Osteoblast (primary cell): ENCODE results near the gene LRP5. TPM values are rescaled to one million over a fixed set of nuclear protein-coding genes. Genes with fewer than 3 reads are reported as not detected.

Experiments
- DNase-seq: peaks from one replicate; pipeline ENCODE4 v3.0.0; 2011; ENCODE audit warnings: low spot score, mixed read lengths; ENCODE audit not compliant: insufficient read length; ENCODE audit errors: missing footprints
- H2AFZ ChIP-seq: 2 replicates; pipeline ENCODE4 v1.6.0; 2011; ENCODE audit warnings: mild to moderate bottlenecking, low read length
- H3K27ac ChIP-seq: 2 replicates; pipeline ENCODE4 v1.5.1; 2011; ENCODE audit warnings: mild to moderate bottlenecking, low read depth, low read length, moderate library complexity
- H3K27me3 ChIP-seq: 2 replicates; pipeline ENCODE4 v1.6.0; 2012; ENCODE audit warnings: mild to moderate bottlenecking, control low read depth, inconsistent platforms, low read length, moderate library complexity; ENCODE audit not compliant: insufficient read depth
- H3K36me3 ChIP-seq: 2 replicates; pipeline ENCODE4 v1.5.1; 2011; ENCODE audit warnings: mild to moderate bottlenecking, low read length, control low read depth, moderate library complexity; ENCODE audit not compliant: insufficient read depth
- H3K4me1 ChIP-seq: 2 replicates; pipeline ENCODE4 v1.5.1; 2011; ENCODE audit warnings: mild to moderate bottlenecking, low read length, control low read depth, moderate library complexity; ENCODE audit not compliant: insufficient read depth
- H3K4me2 ChIP-seq: 2 replicates; pipeline ENCODE4 v1.6.0; 2011; ENCODE audit warnings: mild to moderate bottlenecking, low read length; ENCODE audit not compliant: insufficient read depth
- H3K4me3 ChIP-seq: fragments of 200-600 bp; sonication (generic); 3 replicates; pipeline ENCODE4 v1.5.1; 2012; ENCODE audit warnings: mild to moderate bottlenecking, low read length, inconsistent platforms; ENCODE audit not compliant: insufficient read depth
- H3K79me2 ChIP-seq: 2 replicates; pipeline ENCODE4 v1.6.0; 2012; ENCODE audit warnings: mild to moderate bottlenecking, low read length, control low read depth, inconsistent platforms; ENCODE audit not compliant: insufficient read depth
- H3K9me3 ChIP-seq: 2 replicates; pipeline ENCODE4 v1.5.1; 2011; ENCODE audit warnings: low read depth, low read length, control low read depth
- H4K20me1 ChIP-seq: 2 replicates; pipeline ENCODE4 v1.6.0; 2012; ENCODE audit warnings: mild to moderate bottlenecking, low read length, control low read depth; ENCODE audit not compliant: insufficient read depth
- total RNA-seq: library from RNA; depleted of rRNA; stranded (reverse); fragments of >200 nt; gene quantifications from 2 replicates; pipeline ENCODE4 v1.2.3, GENCODE V29; 2012
- TF ChIP-seq, protein P1 (sequence below): IDR thresholded peaks from 2 replicates; pipeline ENCODE4 v1.5.1; 2011; ENCODE audit warnings: mild to moderate bottlenecking, low read depth, low read length, moderate library complexity; ENCODE audit errors: extremely low read depth

Gene LRP5
- total RNA-seq, 1 donor = 16.3 TPM

GRCh38 chr11:68275721-68276507 is 36.5 kb upstream of the LRP5 start:
- Histone ChIP-seq H3K4me2 (no peak overlapping the region), H4K20me1 (peaks cover 1% of the 10 kb centered on the region), H3K4me3 (no peak overlapping the region), H3K9me3 (no peaks in the 10 kb centered on the region), H3K36me3 (no peaks in the 10 kb centered on the region), H3K27me3 (no peaks in the 10 kb centered on the region), H3K27ac (no peak overlapping the region), H3K79me2 (peaks cover 8% of the 10 kb centered on the region), H3K4me1 (peaks cover under 1% of the 10 kb centered on the region), H2AFZ (no peak overlapping the region)
- TF ChIP-seq, protein P1, sequence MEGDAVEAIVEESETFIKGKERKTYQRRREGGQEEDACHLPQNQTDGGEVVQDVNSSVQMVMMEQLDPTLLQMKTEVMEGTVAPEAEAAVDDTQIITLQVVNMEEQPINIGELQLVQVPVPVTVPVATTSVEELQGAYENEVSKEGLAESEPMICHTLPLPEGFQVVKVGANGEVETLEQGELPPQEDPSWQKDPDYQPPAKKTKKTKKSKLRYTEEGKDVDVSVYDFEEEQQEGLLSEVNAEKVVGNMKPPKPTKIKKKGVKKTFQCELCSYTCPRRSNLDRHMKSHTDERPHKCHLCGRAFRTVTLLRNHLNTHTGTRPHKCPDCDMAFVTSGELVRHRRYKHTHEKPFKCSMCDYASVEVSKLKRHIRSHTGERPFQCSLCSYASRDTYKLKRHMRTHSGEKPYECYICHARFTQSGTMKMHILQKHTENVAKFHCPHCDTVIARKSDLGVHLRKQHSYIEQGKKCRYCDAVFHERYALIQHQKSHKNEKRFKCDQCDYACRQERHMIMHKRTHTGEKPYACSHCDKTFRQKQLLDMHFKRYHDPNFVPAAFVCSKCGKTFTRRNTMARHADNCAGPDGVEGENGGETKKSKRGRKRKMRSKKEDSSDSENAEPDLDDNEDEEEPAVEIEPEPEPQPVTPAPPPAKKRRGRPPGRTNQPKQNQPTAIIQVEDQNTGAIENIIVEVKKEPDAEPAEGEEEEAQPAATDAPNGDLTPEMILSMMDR = no peak
- no peak for DNase-seq

- no peaks in the 10 kb centered on the region for H3K79me2 ChIP-seq
- H3K27ac ChIP-seq = no peak overlapping the region
- no peaks in the 10 kb centered on the region for H3K9me3 ChIP-seq
- TF ChIP-seq, protein P1 = no peak
- H3K36me3 ChIP-seq = no peaks in the 10 kb centered on the region
- no peaks in the 10 kb centered on the region for H4K20me1 ChIP-seq
- no peaks in the 10 kb centered on the region for H3K4me1 ChIP-seq
- H3K27me3 ChIP-seq = no peaks in the 10 kb centered on the region
- H3K4me3 ChIP-seq = no peak overlapping the region
- H2AFZ ChIP-seq = no peak overlapping the region
- no peak overlapping the region for H3K4me2 ChIP-seq
- no peak for DNase-seq
These were observed 35.5 kb upstream of the LRP5 start for GRCh38 chr11:68276861-68277260.

- Histone ChIP-seq H3K4me1 (no peaks in the 10 kb centered on the region), H3K9me3 (no peaks in the 10 kb centered on the region), H3K4me3 (no peak overlapping the region), H3K27me3 (peaks cover 3% of the 10 kb centered on the region), H3K4me2 (no peak overlapping the region), H3K36me3 (no peaks in the 10 kb centered on the region), H4K20me1 (no peaks in the 10 kb centered on the region), H3K79me2 (no peaks in the 10 kb centered on the region), H2AFZ (no peak overlapping the region), H3K27ac (no peak overlapping the region)
- TF ChIP-seq, protein P1 = no peak
- DNase-seq = peak; percentile 11
These were observed 32.7 kb upstream of the LRP5 start for GRCh38 chr11:68279676-68280075.

DNA sequence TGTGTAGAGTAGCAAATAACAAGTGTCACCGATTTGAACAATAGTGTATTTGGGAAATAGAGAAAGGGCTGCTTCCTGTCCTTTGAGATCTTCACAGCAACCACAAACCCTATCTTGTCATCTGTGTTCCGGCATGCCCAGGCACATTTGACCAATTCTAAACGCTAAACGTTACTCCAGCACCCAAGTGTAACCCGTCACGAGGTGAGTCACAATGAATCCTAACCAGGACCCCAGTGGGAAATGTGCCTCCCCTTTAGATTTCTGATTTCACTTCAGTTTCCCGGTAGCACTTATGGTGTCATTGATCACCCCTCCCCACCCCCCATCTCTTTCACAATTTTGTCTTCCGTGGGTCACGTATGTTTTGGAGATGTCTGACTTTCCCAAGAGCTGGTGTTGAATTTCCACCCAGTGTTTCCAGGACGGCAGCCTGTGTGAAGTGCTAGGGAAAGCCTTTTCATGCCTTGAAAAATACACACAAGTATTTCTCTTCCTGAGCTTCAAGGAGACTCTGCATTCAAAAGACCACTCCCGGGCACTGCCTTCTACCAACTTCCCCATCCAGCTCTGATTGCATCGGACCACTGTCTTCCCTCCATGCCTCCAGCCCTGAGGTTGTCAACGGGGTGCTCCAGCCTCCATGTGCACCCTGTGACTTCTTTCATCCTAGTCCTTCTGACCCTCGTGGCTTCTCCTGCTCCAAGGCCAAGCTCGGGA is 30.1 kb upstream of the LRP5 start:
- Histone ChIP-seq H3K4me1 (no peaks in the 10 kb centered on the region), H4K20me1 (no peaks in the 10 kb centered on the region), H3K79me2 (no peaks in the 10 kb centered on the region), H3K36me3 (no peaks in the 10 kb centered on the region), H3K9me3 (no peaks in the 10 kb centered on the region), H3K4me2 (no peak overlapping the region), H3K4me3 (no peak overlapping the region), H3K27ac (no peak overlapping the region), H3K27me3 (peaks cover 3% of the 10 kb centered on the region), H2AFZ (no peak overlapping the region)
- TF ChIP-seq, protein P1 = no peak
- DNase-seq = peak; percentile 45
